ENCODE measurements around the gene ARL2BP. TPM values are rescaled to one million over a fixed set of nuclear protein-coding genes. Genes with fewer than 3 reads are reported as not detected.

Gene ARL2BP
- total RNA-seq, 1 donor from 2014 or later: 41.5 TPM

GRCh38 chr16:57281791-57282190, 36.7 kb downstream of the ARL2BP start:
- TF ChIP-seq CTCF (IDR thresholded peaks at IDR 0.05) (no peak), EZH2phosphoT487 (IDR thresholded peaks at IDR 0.05) (no peak), EZH2 (IDR thresholded peaks at IDR 0.05) (no peak)
- no peak overlapping the region for H2AFZ ChIP-seq (replicated peaks)
- no peak for DNase-seq (ENCODE audit: low spot score)
- no peaks in the 10 kb centered on the region for H3F3A ChIP-seq (ENCODE audit: low read depth)
- peaks cover 28% of the 10 kb centered on the region for H3K27me3 Mint-ChIP-seq (ENCODE audit: insufficient read depth, low read depth)
- peaks cover 48% of the 10 kb centered on the region for H3K27me3 ChIP-seq
- H3K27ac ChIP-seq: no peak overlapping the region
- no peaks in the 10 kb centered on the region for H3K36me3 ChIP-seq
- H3K9me3 Mint-ChIP-seq: no peaks in the 10 kb centered on the region
- no peak overlapping the region for H3K9ac ChIP-seq
- no peaks in the 10 kb centered on the region for H3K36me3 Mint-ChIP-seq
- H3K9me3 ChIP-seq (ENCODE audit: low read depth): no peaks in the 10 kb centered on the region
- no peaks in the 10 kb centered on the region for H4K20me1 ChIP-seq (ENCODE audit: low read depth)
- H3K4me2 ChIP-seq: no peak overlapping the region
- H3K27ac Mint-ChIP-seq: peak overlapping the region; percentile 63
- no peak overlapping the region for H3K4me3 ChIP-seq
- H3K4me3 Mint-ChIP-seq: peak overlapping the region; percentile 24
- no peaks in the 10 kb centered on the region for H3K79me2 ChIP-seq (ENCODE audit: low read depth)
- no peaks in the 10 kb centered on the region for H3K4me1 ChIP-seq
- peaks cover 7% of the 10 kb centered on the region for H3K4me1 Mint-ChIP-seq

DNA sequence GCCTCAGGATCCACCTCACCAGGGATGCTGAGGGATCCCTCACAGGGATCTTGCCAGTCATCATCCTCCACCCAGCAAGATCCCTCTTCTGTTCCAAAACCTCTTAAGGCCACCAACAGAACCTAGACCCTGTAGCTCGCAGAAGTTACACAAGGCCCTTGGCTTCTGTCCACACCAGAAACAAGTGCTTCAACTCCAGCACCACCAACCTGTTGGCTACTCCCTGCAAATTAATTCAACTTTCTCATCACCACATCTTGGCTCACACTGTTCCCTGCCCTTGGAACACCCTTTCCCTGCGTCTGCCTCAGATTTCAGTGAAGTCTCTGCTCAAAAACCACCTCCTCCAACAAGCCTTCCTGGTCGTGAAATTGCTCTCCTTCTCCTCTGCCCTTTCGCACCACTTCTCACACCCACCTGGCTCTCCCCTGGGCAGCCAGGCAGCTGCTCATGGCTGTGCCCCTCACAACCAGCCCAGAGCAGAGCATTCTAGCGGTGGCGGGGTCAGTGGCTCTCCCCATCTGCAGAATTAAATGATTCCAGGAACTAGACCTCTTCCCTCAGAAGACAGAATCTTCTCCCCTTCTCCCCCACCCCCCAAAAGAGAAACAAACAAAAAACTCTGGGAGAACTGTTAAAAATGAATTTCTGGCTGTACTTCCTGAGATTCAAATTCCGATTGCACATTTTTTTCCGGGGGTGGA, 37.6 kb downstream of the ARL2BP start:
- Histone ChIP-seq H3K36me3 (no peaks in the 10 kb centered on the region), H3F3A (ENCODE audit: low read depth) (no peaks in the 10 kb centered on the region), H2AFZ (replicated peaks) (no peak overlapping the region), H3K79me2 (ENCODE audit: low read depth) (no peaks in the 10 kb centered on the region), H3K9me3 (ENCODE audit: low read depth) (no peaks in the 10 kb centered on the region), H3K27me3 (peaks cover 48% of the 10 kb centered on the region), H3K4me2 (no peak overlapping the region), H3K27ac (no peak overlapping the region), H4K20me1 (ENCODE audit: low read depth) (no peaks in the 10 kb centered on the region), H3K4me3 (no peak overlapping the region), H3K4me1 (no peaks in the 10 kb centered on the region), H3K9ac (no peak overlapping the region)
- H3K9me3 Mint-ChIP-seq: no peaks in the 10 kb centered on the region
- no peak for DNase-seq (ENCODE audit: low spot score)
- peaks cover 2% of the 10 kb centered on the region for H3K4me1 Mint-ChIP-seq
- peak overlapping the region; percentile 42 for H3K4me3 Mint-ChIP-seq
- peaks cover 31% of the 10 kb centered on the region for H3K27me3 Mint-ChIP-seq (ENCODE audit: insufficient read depth, low read depth)
- no peaks in the 10 kb centered on the region for H3K36me3 Mint-ChIP-seq
- H3K27ac Mint-ChIP-seq: no peak overlapping the region
- TF ChIP-seq EZH2 (IDR thresholded peaks at IDR 0.05) (no peak), CTCF (IDR thresholded peaks at IDR 0.05) (no peak), EZH2phosphoT487 (IDR thresholded peaks at IDR 0.05) (no peak)

GRCh38 chr16:57283214-57283958, 38.3 kb downstream of the ARL2BP start:
- Histone ChIP-seq H4K20me1 (ENCODE audit: low read depth) (no peaks in the 10 kb centered on the region), H3K9me3 (ENCODE audit: low read depth) (no peaks in the 10 kb centered on the region), H3K4me3 (no peak overlapping the region), H3K36me3 (no peaks in the 10 kb centered on the region), H3K27me3 (peaks cover 48% of the 10 kb centered on the region), H3F3A (ENCODE audit: low read depth) (no peaks in the 10 kb centered on the region), H3K9ac (no peak overlapping the region), H3K4me2 (peak overlapping the region; percentile 81), H3K27ac (no peak overlapping the region), H3K4me1 (no peaks in the 10 kb centered on the region), H2AFZ (replicated peaks) (no peak overlapping the region), H3K79me2 (ENCODE audit: low read depth) (no peaks in the 10 kb centered on the region)
- H3K36me3 Mint-ChIP-seq: no peaks in the 10 kb centered on the region
- H3K27ac Mint-ChIP-seq: no peak overlapping the region
- no peak for TF ChIP-seq CTCF (IDR thresholded peaks at IDR 0.05)
- TF ChIP-seq EZH2 (IDR thresholded peaks at IDR 0.05): no peak
- no peak for TF ChIP-seq EZH2phosphoT487 (IDR thresholded peaks at IDR 0.05)
- DNase-seq (ENCODE audit: low spot score): no peak
- no peaks in the 10 kb centered on the region for H3K4me1 Mint-ChIP-seq
- H3K9me3 Mint-ChIP-seq: no peaks in the 10 kb centered on the region
- H3K27me3 Mint-ChIP-seq (ENCODE audit: insufficient read depth, low read depth): peaks cover 31% of the 10 kb centered on the region
- peak overlapping the region; percentile 84 for H3K4me3 Mint-ChIP-seq
